IMR-90 (cell line): ENCODE results near the gene AKR1D1.
"Not testable (repeated sequence)": the region's sequence is repeated elsewhere in the genome, so short reads cannot be mapped to it uniquely, and the experiment has no call there.

Source experiments
- CEBPB ChIP-seq: IDR thresholded peaks from 2 replicates; pipeline ENCODE4 v1.6.1; 2012; ENCODE audit warnings: low read depth, low read length, improper control_type of control experiment
- TF ChIP-seq, protein P1 (sequence below): conservative IDR thresholded peaks from 2 replicates; pipeline ENCODE4 v1.5.1; 2012; ENCODE audit warnings: mild to moderate bottlenecking, low read depth, low read length, improper control_type of control experiment

GRCh38 chr7:138051712-138052247 lies 24.5 kb upstream of the AKR1D1 start:
- TF ChIP-seq CEBPB, result not testable (repeated sequence)
- TF ChIP-seq, protein P1, sequence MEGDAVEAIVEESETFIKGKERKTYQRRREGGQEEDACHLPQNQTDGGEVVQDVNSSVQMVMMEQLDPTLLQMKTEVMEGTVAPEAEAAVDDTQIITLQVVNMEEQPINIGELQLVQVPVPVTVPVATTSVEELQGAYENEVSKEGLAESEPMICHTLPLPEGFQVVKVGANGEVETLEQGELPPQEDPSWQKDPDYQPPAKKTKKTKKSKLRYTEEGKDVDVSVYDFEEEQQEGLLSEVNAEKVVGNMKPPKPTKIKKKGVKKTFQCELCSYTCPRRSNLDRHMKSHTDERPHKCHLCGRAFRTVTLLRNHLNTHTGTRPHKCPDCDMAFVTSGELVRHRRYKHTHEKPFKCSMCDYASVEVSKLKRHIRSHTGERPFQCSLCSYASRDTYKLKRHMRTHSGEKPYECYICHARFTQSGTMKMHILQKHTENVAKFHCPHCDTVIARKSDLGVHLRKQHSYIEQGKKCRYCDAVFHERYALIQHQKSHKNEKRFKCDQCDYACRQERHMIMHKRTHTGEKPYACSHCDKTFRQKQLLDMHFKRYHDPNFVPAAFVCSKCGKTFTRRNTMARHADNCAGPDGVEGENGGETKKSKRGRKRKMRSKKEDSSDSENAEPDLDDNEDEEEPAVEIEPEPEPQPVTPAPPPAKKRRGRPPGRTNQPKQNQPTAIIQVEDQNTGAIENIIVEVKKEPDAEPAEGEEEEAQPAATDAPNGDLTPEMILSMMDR, result not testable (repeated sequence)
